H1 (cell line): ENCODE results near the gene HEATR9. TPM values are rescaled to one million over a fixed set of nuclear protein-coding genes. Genes with fewer than 3 reads are reported as not detected.

Experiments
- GABPA ChIP-seq: IDR thresholded peaks from 2 replicates; pipeline ENCODE4 v1.6.1; 2011; ENCODE audit warnings: mild to moderate bottlenecking, low read length, moderate library complexity, borderline replicate concordance; ENCODE audit not compliant: insufficient read depth
- MAFK ChIP-seq: IDR thresholded peaks from 2 replicates; pipeline ENCODE4 v1.6.1; 2012; ENCODE audit warnings: low read depth, mild to moderate bottlenecking, improper control_type of control experiment, low read length
- POU5F1 ChIP-seq: IDR thresholded peaks from 2 replicates; pipeline ENCODE4 v1.6.1; 2011; ENCODE audit warnings: low read depth, mild to moderate bottlenecking, low read length, moderate library complexity
- polyA plus RNA-seq, 7 experiments: library from polyadenylated mRNA; depleted of rRNA in 3 of 7; stranded (reverse) in 5 of 7; unstranded in 2 of 7; fragments of >200 nt in 5 of 7; fragments of 200-250 nt in 2 of 7; gene quantifications; 1 replicate in 5 of 7; 2 replicates in 1 of 7; 4 replicates in 1 of 7; pipeline versions ENCODE4 v1.2.1 to v1.2.3, GENCODE V29; 2011 to 2013; ENCODE audit warnings: missing spikeins in 2 of 7, mixed read lengths in 2 of 7
- total RNA-seq: library from RNA; stranded (reverse); fragmentation: NEBNext Ultra II Directional; extraction: Animal tissue kit (Norgen Biotek cat#: 25700); gene quantifications from 2 replicates; pipeline ENCODE4 v1.2.1, GENCODE V29; 2021

Gene HEATR9
- total and polyA plus RNA-seq, 2 of the 8 experiments (the other 6 are each of a cell fraction or from before 2014, with no cell fraction given), result not detected

GRCh38 chr17:35821308-35821707 is 47.4 kb downstream of the HEATR9 start (continued):
- TF ChIP-seq POU5F1 (no peak), MAFK (no peak), GABPA (no peak)
- TF ChIP-seq, all 59 proteins: peak for 0
